AG09309 (cell line): ENCODE results near the gene AKR1D1.

Experiments
- DNase-seq: peaks from one replicate; pipeline ENCODE4 v3.0.0-alpha.2; 2010; ENCODE audit warnings: low read depth
- H3K4me3 ChIP-seq: 2 replicates; pipeline ENCODE4 v1.5.1; 2011; ENCODE audit warnings: mild to moderate bottlenecking, low read depth, low read length, moderate library complexity; ENCODE audit not compliant: control insufficient read depth
- CTCF ChIP-seq: IDR thresholded peaks from 2 replicates; pipeline ENCODE4 v1.5.1; 2011; ENCODE audit warnings: mild to moderate bottlenecking, low read depth, low read length, inconsistent platforms; ENCODE audit not compliant: insufficient read depth, control insufficient read depth; ENCODE audit errors: missing control alignments

AKR1D1 gene

GRCh38 chr7:138151731-138152577 is 75.7 kb downstream of the AKR1D1 start:
- no peak for DNase-seq
- no peak overlapping the region for H3K4me3 ChIP-seq
- no peak for TF ChIP-seq CTCF

GRCh38 chr7:138154661-138155060 is 78.4 kb downstream of the AKR1D1 start:
- TF ChIP-seq CTCF = no peak
- no peak overlapping the region for H3K4me3 ChIP-seq
- no peak for DNase-seq

GRCh38 chr7:138157702-138158101 is 81.4 kb downstream of the AKR1D1 start:
- no peak overlapping the region for H3K4me3 ChIP-seq
- no peak for DNase-seq
- TF ChIP-seq CTCF = no peak

GRCh38 chr7:138158739-138159528 is 82.7 kb downstream of the AKR1D1 start:
- no peak for TF ChIP-seq CTCF
- no peak overlapping the region for H3K4me3 ChIP-seq
- DNase-seq = no peak

GRCh38 chr7:138161600-138162081 is 85.4 kb downstream of the AKR1D1 start:
- no peak overlapping the region for H3K4me3 ChIP-seq
- DNase-seq = peak; percentile 67
- TF ChIP-seq CTCF = peak; percentile 75

- no peak for DNase-seq
- TF ChIP-seq CTCF = no peak
- no peak overlapping the region for H3K4me3 ChIP-seq
These were observed 86.0 kb downstream of the AKR1D1 start for GRCh38 chr7:138162236-138162635.
